Duodenal mucosa (tissue), 2 donors: Measurements from ENCODE around the gene BIRC5.

Source experiments
- H3K27ac ChIP-seq: one replicate; pipeline ENCODE4 v1.7.0; 2013; ENCODE audit warnings: low read depth, low read length
- H3K27me3 ChIP-seq, 2 donors: one replicate each; pipeline ENCODE4 v1.7.0; 2013; ENCODE audit warnings: low read length in 2 of 2, control low read depth in 1 of 2; ENCODE audit not compliant: insufficient read depth in 2 of 2, control insufficient read depth in 1 of 2
- H3K36me3 ChIP-seq, 2 donors: one replicate each; pipeline ENCODE4 v1.7.0; 2013; ENCODE audit warnings: low read length in 2 of 2, control low read depth in 1 of 2; ENCODE audit not compliant: insufficient read depth in 2 of 2, control insufficient read depth in 1 of 2
- H3K4me1 ChIP-seq, 2 donors: one replicate each; pipeline ENCODE4 v1.7.0; 2013; ENCODE audit warnings: low read length in 2 of 2, control low read depth in 1 of 2; ENCODE audit not compliant: insufficient read depth in 2 of 2, control insufficient read depth in 1 of 2
- H3K4me3 ChIP-seq, 2 donors: one replicate each; pipeline ENCODE4 v1.7.0; 2013; ENCODE audit warnings: low read length in 2 of 2, low read depth in 1 of 2
- H3K9ac ChIP-seq, 2 donors: one replicate each; pipeline ENCODE4 v1.7.0; 2013; ENCODE audit warnings: low read length in 2 of 2, low read depth in 1 of 2
- H3K9me3 ChIP-seq, 2 donors: one replicate each; pipeline ENCODE4 v1.7.0; 2013; ENCODE audit warnings: low read length in 2 of 2, control low read depth in 1 of 2; ENCODE audit not compliant: control insufficient read depth in 1 of 2

BIRC5 gene

DNA sequence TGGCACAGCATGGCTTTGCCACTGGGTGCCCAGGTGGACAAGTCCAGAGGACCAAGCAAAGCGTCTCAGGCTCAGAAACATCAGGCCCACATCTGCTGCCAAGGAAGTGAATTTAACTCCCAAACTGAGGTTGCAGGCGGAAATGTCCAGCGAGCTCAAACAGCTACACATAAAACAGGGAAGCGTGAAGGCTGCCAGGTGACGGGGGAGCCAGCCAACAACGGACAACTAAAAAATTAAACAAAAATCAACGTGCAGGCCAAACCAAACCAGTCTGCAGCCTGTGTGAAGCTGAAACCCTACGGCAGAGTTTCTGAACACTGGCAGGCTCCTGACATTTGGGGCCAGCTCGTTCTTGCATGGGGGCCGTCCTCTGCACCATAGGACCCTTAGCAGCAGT, 29.7 kb upstream of the BIRC5 start:
- Histone ChIP-seq H3K9ac (no peak overlapping the region), H3K27ac (no peak overlapping the region), H3K4me3 (no peak overlapping the region)

DNA sequence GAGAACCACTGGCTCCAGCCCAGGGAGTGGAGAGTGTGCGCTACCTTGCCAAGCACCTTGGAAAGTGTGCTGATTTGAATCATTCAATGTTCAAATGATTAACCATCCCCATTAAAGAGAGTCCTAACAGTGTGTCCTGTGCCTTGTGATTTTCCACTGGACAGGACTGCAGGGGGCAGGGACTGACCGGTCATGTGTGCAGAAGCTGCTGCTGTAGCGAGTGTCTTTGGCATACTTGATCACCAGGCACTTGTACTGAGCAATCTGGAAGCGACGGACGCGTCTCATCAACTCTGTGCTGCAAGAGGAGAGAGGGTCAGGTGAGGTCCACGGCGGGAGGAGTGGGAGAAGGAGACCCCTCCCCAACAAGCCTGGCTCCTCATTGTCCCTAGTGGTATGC, 29.2 kb upstream of the BIRC5 start:
- H3K9me3 ChIP-seq, result no peaks in the 10 kb centered on the region
- peaks cover 0 to 3% of the 10 kb centered on the region in 2 donors for H3K36me3 ChIP-seq
- H3K27me3 ChIP-seq, result no peaks in the 10 kb centered on the region
- H3K4me3 ChIP-seq, result no peak overlapping the region
- H3K9ac ChIP-seq, result no peak overlapping the region
- peaks cover 14 to 32% of the 10 kb centered on the region in 2 donors for H3K4me1 ChIP-seq
- peak overlapping the region; percentile 18 for H3K27ac ChIP-seq

More for the DNA sequence above, 29.7 kb upstream of the BIRC5 start:
- Histone ChIP-seq H3K27me3 (no peaks in the 10 kb centered on the region), H3K4me1 (peaks cover 14 to 32% of the 10 kb centered on the region in 2 donors), H3K9me3 (no peaks in the 10 kb centered on the region), H3K36me3 (peaks cover 0 to 3% of the 10 kb centered on the region in 2 donors)

DNA sequence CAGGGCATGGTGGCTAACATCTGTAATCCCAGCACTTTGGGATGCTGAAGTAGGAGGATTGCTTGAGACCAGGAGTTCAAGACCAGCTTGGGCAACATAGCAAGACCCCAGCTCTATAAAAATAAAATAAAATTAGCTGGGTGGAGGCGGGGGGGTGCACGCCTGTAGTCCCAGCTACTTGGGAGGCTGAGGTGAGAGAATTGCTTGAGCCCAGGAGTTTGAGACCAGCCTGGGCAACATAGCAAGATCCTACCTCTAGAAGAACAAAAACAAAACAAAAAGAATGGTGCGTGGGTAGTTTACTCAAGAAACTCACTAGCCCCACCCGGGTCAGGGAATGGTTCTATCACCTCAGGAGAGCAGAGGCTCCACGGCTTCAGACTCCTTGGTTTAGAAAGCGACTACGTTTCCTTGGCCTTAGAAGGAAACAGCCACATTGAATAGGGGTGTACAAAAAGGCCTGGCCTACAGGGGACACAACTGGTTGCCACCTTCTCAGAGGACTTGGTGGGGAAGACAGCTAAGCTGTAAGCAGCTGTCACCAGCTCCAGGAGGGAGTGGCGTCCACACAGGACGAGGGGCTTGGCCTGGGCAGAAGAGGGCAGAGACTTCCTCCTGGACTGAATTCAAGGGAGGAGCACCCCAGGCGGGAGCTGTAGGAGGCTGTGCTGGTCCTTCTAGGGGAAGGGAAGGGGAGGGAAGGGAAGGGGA, 27.9 kb upstream of the BIRC5 start:
- Histone ChIP-seq H3K27me3 (no peaks in the 10 kb centered on the region), H3K36me3 (peaks cover 0 to 5% of the 10 kb centered on the region in 2 donors), H3K4me3 (peak overlapping the region; percentile 24 to 53), H3K9ac (peak overlapping the region; percentile 2 to 39), H3K9me3 (no peaks in the 10 kb centered on the region), H3K4me1 (peaks cover 5 to 29% of the 10 kb centered on the region in 2 donors), H3K27ac (no peak overlapping the region)

DNA sequence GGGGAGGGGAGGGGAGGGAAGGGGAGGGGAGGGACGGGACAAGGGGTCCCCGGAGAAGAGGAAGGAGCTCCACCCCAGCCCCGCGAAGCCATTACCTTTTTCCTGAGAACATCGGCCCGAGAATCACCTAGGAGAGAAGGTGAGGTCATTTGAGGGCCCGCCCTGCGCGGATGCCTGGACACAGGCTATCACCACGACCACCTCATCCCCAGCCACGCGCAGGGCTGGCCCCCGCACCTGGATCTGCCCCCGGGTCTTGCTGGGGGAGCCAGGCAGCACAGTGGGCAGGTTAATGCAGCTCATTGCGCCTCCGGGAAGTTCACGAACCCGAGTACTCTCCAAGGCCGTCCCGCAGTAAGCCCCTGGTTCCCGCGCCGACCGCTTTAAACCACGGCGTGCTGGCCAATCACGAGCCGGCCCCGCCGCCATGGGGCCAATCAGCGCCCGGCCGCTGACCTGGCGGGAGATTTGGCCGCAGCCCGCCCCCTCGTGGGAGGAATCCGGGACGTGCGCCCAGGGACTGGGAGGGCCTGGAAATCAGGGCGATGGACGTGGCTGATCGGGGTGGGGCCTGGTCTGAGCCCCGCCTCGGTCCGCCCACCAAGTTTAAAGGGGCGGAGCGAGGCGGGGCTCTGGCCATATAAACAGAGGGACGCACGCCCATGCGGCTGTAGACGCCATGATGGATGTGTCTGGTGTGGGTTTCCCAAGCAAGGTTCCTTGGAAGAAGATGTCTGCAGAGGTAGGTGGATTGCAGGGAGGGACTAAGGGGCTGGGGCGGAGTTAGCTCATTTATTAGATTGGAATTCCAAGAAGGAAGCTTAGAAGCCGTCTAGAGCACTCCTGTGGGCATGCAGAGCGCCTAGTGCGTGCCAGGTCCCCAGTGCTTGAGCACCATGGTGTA, 27.1 kb upstream of the BIRC5 start, which contains the start of the genes AFMID and TK1:
AFMID (plus strand) TSS at position 671 of the 904 bp plus-strand sequence; CDS start at position 680, 9 bp downstream.
TK1 (minus strand) TSS at position 361 of the 904 bp plus-strand sequence; CDS start at position 303, 58 bp downstream.
- Histone ChIP-seq H3K4me3 (peak within 1 kb of the TSS; percentile 76 to 84), H3K27ac (peak within 1 kb of the TSS; percentile 83), H3K27me3 (no peaks in the 10 kb centered on the region), H3K9ac (peak within 1 kb of the TSS; percentile 51 to 77), H3K9me3 (no peaks in the 10 kb centered on the region), H3K36me3 (peaks cover 0 to 5% of the 10 kb centered on the region in 2 donors), H3K4me1 (peaks cover 5 to 29% of the 10 kb centered on the region in 2 donors)

DNA sequence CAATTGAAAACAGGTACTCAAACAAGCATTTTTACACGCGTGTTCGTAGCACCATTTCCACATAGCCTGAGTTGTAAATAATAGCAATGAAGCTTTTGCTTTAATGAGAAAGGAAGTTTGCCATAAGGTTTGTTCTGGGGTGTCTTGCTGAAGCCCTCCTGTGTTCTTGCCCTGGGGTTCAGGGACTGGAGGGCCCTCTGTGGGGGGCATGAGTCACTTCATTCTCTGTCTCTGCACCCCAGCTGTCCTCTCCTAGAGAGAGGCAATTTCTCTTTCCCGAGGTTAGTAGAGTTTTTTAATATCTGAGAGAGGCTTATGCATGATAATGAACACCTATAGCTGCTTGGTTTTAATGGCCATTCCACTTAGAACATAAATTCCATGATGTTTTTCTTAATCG, 17.3 kb upstream of the BIRC5 start:
- Histone ChIP-seq H3K36me3 (peaks cover 6 to 21% of the 10 kb centered on the region in 2 donors), H3K27ac (no peak overlapping the region), H3K27me3 (no peaks in the 10 kb centered on the region), H3K4me1 (peaks cover 0 to 4% of the 10 kb centered on the region in 2 donors), H3K9ac (no peak overlapping the region), H3K4me3 (no peak overlapping the region), H3K9me3 (no peaks in the 10 kb centered on the region)

DNA sequence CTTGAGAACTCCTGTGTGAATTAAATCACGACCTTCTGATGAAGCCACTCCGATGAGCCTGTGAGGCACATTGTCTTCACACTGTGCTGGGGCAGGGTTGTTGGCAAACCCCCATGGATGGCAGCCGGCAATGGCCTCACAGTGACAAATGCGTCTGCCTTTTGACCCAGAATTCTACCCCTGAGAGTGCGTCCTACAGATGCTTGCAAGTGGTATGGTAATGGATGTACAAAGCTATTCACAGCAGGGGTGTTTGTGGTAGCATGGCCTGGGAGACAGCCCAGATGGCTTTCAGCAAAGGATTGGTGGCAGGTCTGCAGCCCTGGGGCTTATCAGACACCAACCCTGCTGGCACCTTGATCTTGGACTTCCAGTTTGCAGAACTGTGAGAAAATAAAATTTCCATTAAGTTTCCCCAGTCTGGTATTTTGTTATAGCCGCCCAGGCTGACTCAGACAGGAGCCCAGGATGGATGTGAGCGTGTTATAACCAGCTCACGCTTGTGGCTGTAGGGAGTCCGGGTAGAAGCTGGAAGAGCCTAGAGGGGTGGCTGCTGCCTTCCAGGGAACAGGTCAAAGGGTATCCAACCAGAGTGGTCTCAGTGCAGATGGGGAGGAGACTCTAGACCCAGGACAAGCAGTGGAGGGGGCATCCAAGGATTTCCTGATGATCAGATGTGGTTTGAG, 16.8 kb upstream of the BIRC5 start:
- H3K4me1 ChIP-seq, result peaks cover 0 to 4% of the 10 kb centered on the region in 2 donors
- H3K9me3 ChIP-seq, result no peaks in the 10 kb centered on the region
- no peaks in the 10 kb centered on the region for H3K27me3 ChIP-seq
- H3K4me3 ChIP-seq, result no peak overlapping the region
- no peak overlapping the region for H3K27ac ChIP-seq
- peaks cover 6 to 21% of the 10 kb centered on the region in 2 donors for H3K36me3 ChIP-seq
- no peak overlapping the region for H3K9ac ChIP-seq

DNA sequence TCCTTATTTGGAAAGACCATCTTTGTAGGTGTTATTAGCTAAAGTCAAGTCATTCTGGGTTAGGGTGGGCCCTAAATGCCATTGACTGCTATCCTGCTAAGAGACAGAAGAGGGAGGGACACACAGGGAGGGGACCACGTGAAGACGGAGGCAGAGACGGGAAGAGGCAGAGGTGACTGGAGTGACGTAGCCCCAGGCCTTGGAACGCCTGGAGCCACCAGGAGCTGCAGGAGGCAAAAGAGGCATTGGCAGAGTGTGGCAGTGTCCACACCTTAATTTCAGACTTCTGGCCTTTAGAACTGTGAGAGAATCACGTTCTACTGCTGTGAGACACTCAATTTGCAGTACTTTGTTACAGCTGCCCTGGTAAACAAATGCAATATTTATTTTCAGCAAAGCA, 13.6 kb upstream of the BIRC5 start:
- Histone ChIP-seq H3K36me3 (peaks cover 9 to 31% of the 10 kb centered on the region in 2 donors), H3K4me3 (no peak overlapping the region), H3K9ac (no peak overlapping the region), H3K27me3 (no peaks in the 10 kb centered on the region), H3K27ac (no peak overlapping the region), H3K4me1 (no peaks in the 10 kb centered on the region), H3K9me3 (no peaks in the 10 kb centered on the region)

DNA sequence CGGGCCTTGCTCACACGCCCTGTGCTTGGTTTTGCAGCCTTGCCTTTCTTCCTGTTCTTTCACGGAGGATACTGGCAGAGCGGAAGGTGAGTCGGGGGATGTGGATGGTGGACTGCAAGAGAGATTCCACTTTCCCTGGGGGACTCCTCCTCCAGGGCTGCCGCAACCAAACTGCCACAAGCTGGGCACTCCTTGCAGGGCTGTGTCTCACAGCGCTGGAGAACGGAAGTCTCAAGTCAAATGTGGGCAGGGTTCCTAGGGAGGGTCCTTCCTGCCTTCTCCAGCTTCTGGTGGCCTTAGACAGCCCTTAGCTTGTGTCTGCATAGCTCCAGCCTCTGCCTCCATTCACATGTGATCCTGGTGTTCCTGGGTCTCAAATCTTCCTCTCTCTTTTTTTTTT, 11.4 kb upstream of the BIRC5 start:
- Histone ChIP-seq H3K4me3 (no peak overlapping the region), H3K9ac (no peak overlapping the region), H3K27me3 (no peaks in the 10 kb centered on the region), H3K9me3 (no peaks in the 10 kb centered on the region), H3K36me3 (peaks cover 3 to 22% of the 10 kb centered on the region in 2 donors), H3K4me1 (no peaks in the 10 kb centered on the region), H3K27ac (no peak overlapping the region)

DNA sequence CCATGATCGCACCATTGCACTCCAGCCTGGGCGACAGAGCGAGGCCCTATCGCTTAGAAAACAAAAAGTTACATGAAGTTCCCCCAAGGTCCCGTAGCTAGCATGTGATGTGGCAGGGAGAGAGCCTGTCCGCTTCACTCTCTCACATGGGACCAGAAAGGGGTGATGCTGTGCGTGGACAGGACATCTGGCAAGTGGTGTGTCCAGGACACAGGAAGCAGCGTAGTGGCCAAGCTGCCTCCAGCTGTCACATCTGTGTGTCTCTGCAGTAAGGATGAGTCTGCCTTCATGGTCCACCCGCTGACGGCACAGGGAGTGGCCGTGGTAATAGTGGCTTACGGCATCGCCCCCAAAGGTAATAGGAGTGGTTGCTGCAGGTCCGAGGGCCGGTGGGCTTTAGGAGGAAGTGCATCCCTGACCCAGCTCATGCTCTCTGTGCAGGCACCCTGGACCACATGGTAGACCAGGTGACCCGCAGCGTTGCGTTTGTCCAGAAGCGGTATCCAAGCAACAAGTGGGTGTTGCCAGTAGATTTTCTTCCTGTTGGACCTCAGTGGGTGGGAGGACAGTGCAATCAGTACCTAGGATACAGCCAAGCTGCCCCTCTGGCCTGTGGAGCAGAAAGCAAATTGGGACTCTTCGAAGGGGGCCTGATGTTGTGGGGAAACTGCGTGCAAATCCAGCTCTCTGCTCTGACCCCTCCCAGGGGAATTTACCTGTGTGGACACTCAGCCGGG, 9.5 kb upstream of the BIRC5 start:
- H3K27ac ChIP-seq, result no peak overlapping the region

More for the DNA sequence above, 9.5 kb upstream of the BIRC5 start:
- Histone ChIP-seq H3K36me3 (peaks cover 3 to 19% of the 10 kb centered on the region in 2 donors), H3K4me3 (no peak overlapping the region), H3K4me1 (no peaks in the 10 kb centered on the region), H3K9me3 (no peaks in the 10 kb centered on the region), H3K27me3 (no peaks in the 10 kb centered on the region), H3K9ac (no peak overlapping the region)
